DND-41 (cell line): Measurements from ENCODE around the gene NEDD4L.

Experiments used
- ATAC-seq: fragments of 200-7000 bp; cut with Tn5 transposase; 3 replicates; pipeline ENCODE4 v1.9.1; 2021; ENCODE audit warnings: low read depth; ENCODE audit not compliant: insufficient read depth
- DNase-seq: peaks from one replicate; pipeline ENCODE4 v3.0.0-alpha.2; 2020
- H2AFZ ChIP-seq: 2 replicates; pipeline ENCODE4 v1.6.0; 2012; ENCODE audit warnings: low read depth, low read length
- H3K27ac ChIP-seq: 2 replicates; pipeline ENCODE4 v1.5.1; 2012; ENCODE audit warnings: low read length, inconsistent platforms
- H3K27me3 ChIP-seq: fragments of 200-600 bp; sonication (generic); 2 replicates; pipeline ENCODE4 v1.6.0; 2012; ENCODE audit warnings: low read length, mild to moderate bottlenecking, inconsistent platforms; ENCODE audit not compliant: insufficient read depth, poor library complexity
- H3K36me3 ChIP-seq: 2 replicates; pipeline ENCODE4 v1.5.1; 2012; ENCODE audit warnings: low read length, inconsistent platforms; ENCODE audit not compliant: insufficient read depth
- H3K4me1 ChIP-seq: 2 replicates; pipeline ENCODE4 v1.5.1; 2012; ENCODE audit warnings: mild to moderate bottlenecking, low read length; ENCODE audit not compliant: insufficient read depth
- H3K4me2 ChIP-seq: 2 replicates; pipeline ENCODE4 v1.6.0; 2012; ENCODE audit warnings: mild to moderate bottlenecking, moderate library complexity, low read length, inconsistent platforms; ENCODE audit not compliant: insufficient read depth
- H3K4me3 ChIP-seq, 2 experiments: fragments of 200-600 bp in 1 of 2; shearing (Covaris generic) in 1 of 2; 2 replicates each; pipeline ENCODE4 v1.5.1; 2012 to 2016; ENCODE audit warnings: inconsistent platforms in 2 of 2, low read length in 2 of 2, mild to moderate bottlenecking in 2 of 2, low read depth in 1 of 2, moderate library complexity in 1 of 2
- H3K79me2 ChIP-seq: 2 replicates; pipeline ENCODE4 v1.6.0; 2012; ENCODE audit warnings: low read length, inconsistent platforms; ENCODE audit not compliant: insufficient read depth
- H3K9ac ChIP-seq: 2 replicates; pipeline ENCODE4 v1.6.0; 2012; ENCODE audit warnings: low read depth, mild to moderate bottlenecking, inconsistent platforms, low read length, moderate library complexity
- H3K9me3 ChIP-seq: 2 replicates; pipeline ENCODE4 v1.5.1; 2012; ENCODE audit warnings: low read length, moderate library complexity, mild to moderate bottlenecking, inconsistent platforms; ENCODE audit not compliant: insufficient read depth, severe bottlenecking
- H4K20me1 ChIP-seq: 2 replicates; pipeline ENCODE4 v1.6.0; 2012; ENCODE audit warnings: low read length; ENCODE audit not compliant: insufficient read depth
- CTCF ChIP-seq: IDR thresholded peaks from 2 replicates; pipeline ENCODE4 v1.5.1; 2012; ENCODE audit warnings: borderline replicate concordance, low read length, moderate library complexity, mild to moderate bottlenecking; ENCODE audit not compliant: poor library complexity, severe bottlenecking; ENCODE audit errors: extremely low read depth
- EZH2 ChIP-seq: IDR thresholded peaks from 3 replicates; pipeline ENCODE4 v1.6.1; 2012; ENCODE audit warnings: borderline replicate concordance, low read depth, mild to moderate bottlenecking, moderate library complexity, low read length, inconsistent platforms; ENCODE audit not compliant: severe bottlenecking

The NEDD4L gene

GRCh38 chr18:58242968-58243367, 198.9 kb downstream of the NEDD4L start:
- no peak for DNase-seq
- H3K27ac ChIP-seq = no peak overlapping the region
- no peaks in the 10 kb centered on the region for H3K27me3 ChIP-seq
- H3K36me3 ChIP-seq = no peaks in the 10 kb centered on the region
- H3K9ac ChIP-seq = no peak overlapping the region
- H3K4me3 ChIP-seq = no peak overlapping the region
- H3K4me1 ChIP-seq = no peaks in the 10 kb centered on the region
- H4K20me1 ChIP-seq = no peaks in the 10 kb centered on the region
- no peak overlapping the region for H2AFZ ChIP-seq
- H3K9me3 ChIP-seq = no peaks in the 10 kb centered on the region
- no peak overlapping the region for H3K4me2 ChIP-seq
- TF ChIP-seq EZH2 (no peak), CTCF (no peak)
- no peaks in the 10 kb centered on the region for H3K79me2 ChIP-seq
- no peak for ATAC-seq

- no peak for ATAC-seq
- H4K20me1 ChIP-seq = no peaks in the 10 kb centered on the region
- H3K79me2 ChIP-seq = no peaks in the 10 kb centered on the region
- no peak overlapping the region for H2AFZ ChIP-seq
- no peak for DNase-seq
- no peak overlapping the region for H3K4me2 ChIP-seq
- TF ChIP-seq EZH2 (no peak), CTCF (no peak)
- no peak overlapping the region for H3K4me3 ChIP-seq
- H3K27me3 ChIP-seq = no peaks in the 10 kb centered on the region
- H3K36me3 ChIP-seq = no peaks in the 10 kb centered on the region
- no peaks in the 10 kb centered on the region for H3K9me3 ChIP-seq
- H3K4me1 ChIP-seq = no peaks in the 10 kb centered on the region
- no peak overlapping the region for H3K27ac ChIP-seq
- H3K9ac ChIP-seq = no peak overlapping the region
Measured at GRCh38 chr18:58243401-58243800, 199.4 kb downstream of the NEDD4L start.

- H2AFZ ChIP-seq = no peak overlapping the region
- no peak for DNase-seq
- no peaks in the 10 kb centered on the region for H3K36me3 ChIP-seq
- H3K4me1 ChIP-seq = no peaks in the 10 kb centered on the region
- no peak for ATAC-seq
- no peak overlapping the region for H3K4me3 ChIP-seq
- no peak overlapping the region for H3K4me2 ChIP-seq
- no peaks in the 10 kb centered on the region for H3K9me3 ChIP-seq
- no peaks in the 10 kb centered on the region for H4K20me1 ChIP-seq
- H3K27ac ChIP-seq = no peak overlapping the region
- no peaks in the 10 kb centered on the region for H3K79me2 ChIP-seq
- no peak overlapping the region for H3K9ac ChIP-seq
- H3K27me3 ChIP-seq = no peaks in the 10 kb centered on the region
- TF ChIP-seq CTCF (no peak), EZH2 (no peak)
Measured at GRCh38 chr18:58247363-58247834, 203.4 kb downstream of the NEDD4L start.

- Histone ChIP-seq H3K79me2 (no peaks in the 10 kb centered on the region), H3K4me2 (no peak overlapping the region), H3K9me3 (no peaks in the 10 kb centered on the region), H2AFZ (no peak overlapping the region), H3K4me3 (no peak overlapping the region), H3K27me3 (no peaks in the 10 kb centered on the region), H4K20me1 (no peaks in the 10 kb centered on the region), H3K4me1 (no peaks in the 10 kb centered on the region), H3K36me3 (no peaks in the 10 kb centered on the region), H3K27ac (no peak overlapping the region), H3K9ac (no peak overlapping the region)
- TF ChIP-seq CTCF = no peak
- TF ChIP-seq EZH2 = no peak
- DNase-seq (no peak), ATAC-seq (no peak)
Measured at GRCh38 chr18:58249712-58250111, 205.7 kb downstream of the NEDD4L start.
